ENCODE results near the gene WNT3. TPM values are rescaled to one million over a fixed set of nuclear protein-coding genes. Genes with fewer than 3 reads are reported as not detected.

The WNT3 gene
- total RNA-seq, 2 experiments from 2014 or later, result not detected

DNA sequence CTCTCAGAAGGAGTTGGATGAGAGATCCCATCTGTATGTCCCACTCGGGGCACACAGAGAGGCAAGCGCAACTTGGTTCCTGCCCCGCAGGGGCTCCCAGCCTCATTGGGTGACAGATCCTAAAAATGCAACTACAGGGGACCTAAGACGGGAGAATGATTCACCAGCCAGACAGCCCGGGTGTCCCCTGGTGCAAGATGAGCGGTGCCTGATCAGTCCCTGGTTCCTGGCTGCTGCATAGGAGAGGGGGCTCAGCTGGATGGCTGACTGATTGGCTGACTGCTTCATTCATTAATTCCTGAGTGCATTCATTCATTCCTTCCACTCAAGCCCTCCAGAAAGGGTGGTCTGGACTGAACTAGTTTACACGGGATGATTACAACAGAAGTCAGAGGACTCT lies 22.0 kb downstream of the WNT3 start:
- H3K4me1 ChIP-seq (ENCODE audit: insufficient read depth, low read length), result no peaks in the 10 kb centered on the region
- Mint-ChIP-seq H3K9me3 (no peaks in the 10 kb centered on the region), H3K4me3 (no peak overlapping the region), H3K27me3 (peaks cover 25% of the 10 kb centered on the region), H3K36me3 (ENCODE audit: low read depth) (no peaks in the 10 kb centered on the region), H3K27ac (no peak overlapping the region), H3K4me1 (ENCODE audit: low read depth) (no peaks in the 10 kb centered on the region)
- no peaks in the 10 kb centered on the region for H3K36me3 ChIP-seq (ENCODE audit: insufficient read depth, low read length)
- intact Hi-C loops (cut with DNase I, micrococcal nuclease), result no loop called here
- H3K27me3 ChIP-seq (ENCODE audit: control insufficient read depth in 1 of 2, insufficient read depth in 2 of 2, low read length in 2 of 2), result peaks cover 5 to 8% of the 10 kb centered on the region in 2 experiments
- CTCF ChIA-PET, result no interaction called here
- TF ChIP-seq, protein P1, sequence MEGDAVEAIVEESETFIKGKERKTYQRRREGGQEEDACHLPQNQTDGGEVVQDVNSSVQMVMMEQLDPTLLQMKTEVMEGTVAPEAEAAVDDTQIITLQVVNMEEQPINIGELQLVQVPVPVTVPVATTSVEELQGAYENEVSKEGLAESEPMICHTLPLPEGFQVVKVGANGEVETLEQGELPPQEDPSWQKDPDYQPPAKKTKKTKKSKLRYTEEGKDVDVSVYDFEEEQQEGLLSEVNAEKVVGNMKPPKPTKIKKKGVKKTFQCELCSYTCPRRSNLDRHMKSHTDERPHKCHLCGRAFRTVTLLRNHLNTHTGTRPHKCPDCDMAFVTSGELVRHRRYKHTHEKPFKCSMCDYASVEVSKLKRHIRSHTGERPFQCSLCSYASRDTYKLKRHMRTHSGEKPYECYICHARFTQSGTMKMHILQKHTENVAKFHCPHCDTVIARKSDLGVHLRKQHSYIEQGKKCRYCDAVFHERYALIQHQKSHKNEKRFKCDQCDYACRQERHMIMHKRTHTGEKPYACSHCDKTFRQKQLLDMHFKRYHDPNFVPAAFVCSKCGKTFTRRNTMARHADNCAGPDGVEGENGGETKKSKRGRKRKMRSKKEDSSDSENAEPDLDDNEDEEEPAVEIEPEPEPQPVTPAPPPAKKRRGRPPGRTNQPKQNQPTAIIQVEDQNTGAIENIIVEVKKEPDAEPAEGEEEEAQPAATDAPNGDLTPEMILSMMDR (IDR thresholded peaks at IDR 0.05), result no peak
- ATAC-seq (ENCODE audit: poor library complexity) (no peak), DNase-seq (no peak)
- no peak overlapping the region for H3K4me3 ChIP-seq (ENCODE audit: low read length)
- H3K9me3 ChIP-seq (ENCODE audit: control insufficient read depth in 1 of 2, insufficient read depth in 1 of 2, low read length in 2 of 2), result peaks cover 0 to 3% of the 10 kb centered on the region in 2 experiments
- no peak overlapping the region for H3K27ac ChIP-seq (ENCODE audit: low read depth in 1 of 2, low read length in 2 of 2)
- POLR2A ChIA-PET, result no interaction called here

DNA sequence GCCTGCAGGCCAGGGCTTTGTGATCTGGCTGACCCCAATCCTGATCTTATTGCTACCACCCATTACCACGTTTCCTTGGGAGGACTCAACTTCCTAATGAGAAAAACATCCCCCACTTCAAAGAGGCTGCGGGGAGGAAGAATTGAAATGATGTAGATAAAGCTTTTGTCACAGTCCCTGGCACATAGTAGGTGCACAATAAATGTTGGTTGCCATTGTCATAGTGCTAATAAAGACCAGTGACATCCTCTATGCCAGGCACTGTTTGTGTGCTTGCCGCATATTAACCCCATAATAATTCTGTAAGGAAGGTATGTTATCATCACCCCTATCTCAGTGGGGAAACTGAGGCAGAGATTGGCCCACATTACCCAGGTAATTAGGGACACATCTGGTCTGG lies 22.4 kb downstream of the WNT3 start:
- Histone ChIP-seq H3K9me3 (ENCODE audit: control insufficient read depth in 1 of 2, insufficient read depth in 1 of 2, low read length in 2 of 2) (peaks cover 0 to 3% of the 10 kb centered on the region in 2 experiments), H3K36me3 (ENCODE audit: insufficient read depth, low read length) (no peaks in the 10 kb centered on the region), H3K27ac (ENCODE audit: low read depth in 1 of 2, low read length in 2 of 2) (no peak overlapping the region), H3K4me1 (ENCODE audit: insufficient read depth, low read length) (no peaks in the 10 kb centered on the region), H3K27me3 (ENCODE audit: control insufficient read depth in 1 of 2, insufficient read depth in 2 of 2, low read length in 2 of 2) (peaks cover 5 to 8% of the 10 kb centered on the region in 2 experiments), H3K4me3 (ENCODE audit: low read length) (no peak overlapping the region)
- POLR2A ChIA-PET, result no interaction called here
- peaks cover 25% of the 10 kb centered on the region for H3K27me3 Mint-ChIP-seq
- CTCF ChIA-PET, result no interaction called here
- no peaks in the 10 kb centered on the region for H3K4me1 Mint-ChIP-seq (ENCODE audit: low read depth)
- H3K27ac Mint-ChIP-seq, result no peak overlapping the region
- no peaks in the 10 kb centered on the region for H3K9me3 Mint-ChIP-seq
- TF ChIP-seq, protein P1 (IDR thresholded peaks at IDR 0.05), result no peak
- intact Hi-C loops (cut with DNase I, micrococcal nuclease), result no loop called here
- H3K36me3 Mint-ChIP-seq (ENCODE audit: low read depth), result no peaks in the 10 kb centered on the region
- DNase-seq, result no peak
- H3K4me3 Mint-ChIP-seq, result no peak overlapping the region
- ATAC-seq (ENCODE audit: poor library complexity), result no peak

DNA sequence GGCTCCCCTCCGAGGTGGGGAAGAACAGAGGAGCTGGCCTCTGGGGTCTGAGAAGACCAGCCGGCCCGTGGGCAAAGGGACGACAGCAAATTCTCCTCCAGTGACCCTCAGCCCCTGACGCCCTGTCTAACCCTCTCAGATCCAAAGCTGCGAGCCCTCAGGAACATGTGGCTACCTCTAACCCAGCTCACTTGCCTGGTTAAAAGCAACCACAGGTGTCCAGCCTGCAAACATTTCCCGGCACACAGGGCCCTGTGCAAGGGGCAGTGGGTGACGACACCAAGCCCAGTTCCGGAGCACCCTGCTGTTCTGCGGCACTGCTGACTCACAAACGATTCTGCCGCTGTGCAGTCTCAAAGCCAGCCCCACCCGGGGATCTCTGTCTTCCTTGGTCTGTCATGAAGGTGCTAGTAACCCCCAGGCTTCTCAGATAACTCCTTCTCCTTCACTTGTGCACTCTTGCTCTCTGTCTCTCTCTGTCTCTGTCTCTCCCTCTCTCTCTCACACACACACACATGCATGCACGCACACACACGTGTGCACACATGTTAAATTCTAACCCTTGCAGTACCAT lies 23.0 kb downstream of the WNT3 start:
- Histone ChIP-seq H3K9me3 (ENCODE audit: control insufficient read depth in 1 of 2, insufficient read depth in 1 of 2, low read length in 2 of 2) (no peaks in the 10 kb centered on the region), H3K36me3 (ENCODE audit: insufficient read depth, low read length) (no peaks in the 10 kb centered on the region), H3K27me3 (ENCODE audit: control insufficient read depth in 1 of 2, insufficient read depth in 2 of 2, low read length in 2 of 2) (peaks cover 5 to 8% of the 10 kb centered on the region in 2 experiments), H3K27ac (ENCODE audit: low read depth in 1 of 2, low read length in 2 of 2) (no peak overlapping the region), H3K4me1 (ENCODE audit: insufficient read depth, low read length) (no peaks in the 10 kb centered on the region), H3K4me3 (ENCODE audit: low read length) (no peak overlapping the region)
- intact Hi-C loops (cut with DNase I, micrococcal nuclease), result no loop called here
- POLR2A ChIA-PET, result no interaction called here
- no peaks in the 10 kb centered on the region for H3K9me3 Mint-ChIP-seq
- no peak overlapping the region for H3K27ac Mint-ChIP-seq
- H3K4me1 Mint-ChIP-seq (ENCODE audit: low read depth), result no peaks in the 10 kb centered on the region
- no peak for ATAC-seq (ENCODE audit: poor library complexity)
- H3K27me3 Mint-ChIP-seq, result peaks cover 26% of the 10 kb centered on the region
- CTCF ChIA-PET, result no interaction called here
- no peaks in the 10 kb centered on the region for H3K36me3 Mint-ChIP-seq (ENCODE audit: low read depth)
- TF ChIP-seq, protein P1 (IDR thresholded peaks at IDR 0.05), result no peak
- H3K4me3 Mint-ChIP-seq, result no peak overlapping the region
- no peak for DNase-seq
